Measurements from ENCODE around the gene ABCC4. TPM values are rescaled to one million over a fixed set of nuclear protein-coding genes. Genes with fewer than 3 reads are reported as not detected.
A peak's percentile ranks its signal among the peaks of the same experiment; 100 is the strongest.

Gene ABCC4
- total and polyA plus RNA-seq, 9 of the 15 experiments (the other 6 are each of a cell fraction or from before 2014, with no cell fraction given): 9.4 to 46.1 (median 25.4) TPM

DNA sequence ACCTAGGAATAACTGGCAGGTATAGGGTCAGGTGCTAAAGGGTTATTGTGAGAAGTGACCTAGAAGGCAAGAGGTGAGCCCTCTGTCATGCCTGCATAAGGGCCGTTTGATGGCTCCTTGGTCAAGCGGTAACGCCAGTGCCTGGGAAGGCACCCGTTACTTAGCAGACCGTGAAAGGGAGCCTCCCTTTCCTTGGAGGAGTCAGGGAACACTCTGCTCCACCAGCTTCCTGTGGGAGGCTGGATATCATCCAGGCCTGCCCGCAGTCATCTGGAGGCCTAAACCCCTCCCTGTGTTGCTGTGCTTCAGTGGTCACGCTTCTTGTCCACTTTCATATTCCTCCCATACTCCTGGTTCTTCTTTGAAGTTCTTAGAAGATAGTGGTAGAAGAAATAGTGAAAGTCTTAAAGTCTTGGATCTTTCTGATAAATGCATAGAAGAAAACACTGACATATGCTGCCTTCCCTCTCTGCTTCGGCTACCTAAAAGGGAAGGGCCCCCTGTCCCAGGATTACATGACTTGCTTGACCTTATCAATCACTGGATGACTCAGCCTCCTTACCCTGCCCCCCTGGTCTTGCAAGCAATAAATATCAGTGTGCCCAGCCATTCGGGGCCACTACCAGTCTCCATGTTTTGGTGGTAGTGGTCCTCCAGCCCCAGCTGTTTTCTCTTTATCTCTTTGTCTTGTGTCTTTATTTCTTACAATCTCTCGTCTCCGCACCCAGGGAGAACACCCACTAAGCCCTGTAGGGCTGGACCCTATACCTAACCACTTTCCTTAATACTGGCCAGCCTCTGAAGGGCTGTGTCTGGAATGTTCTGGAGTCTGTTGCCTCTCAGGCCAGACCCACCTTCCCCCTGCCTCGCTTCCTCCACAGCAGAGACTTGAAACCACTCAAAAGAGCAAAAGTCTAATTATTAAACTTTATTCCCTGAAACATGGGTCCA is 16.1 kb upstream of the ABCC4 start (continued):
- TF ChIP-seq YY1 (IDR thresholded peaks at IDR 0.05; ENCODE audit: borderline replicate concordance in 1 of 3, control insufficient read depth in 1 of 3, extremely low read depth in 1 of 3, insufficient read depth in 3 of 3, insufficient read length in 1 of 3, insufficient replicate concordance in 2 of 3, low read depth in 1 of 3, low read length in 2 of 3) (no peak), NFRKB (IDR thresholded peaks at IDR 0.05; ENCODE audit: low read depth) (no peak), E2F3 (CRISPR knock-in tag; IDR thresholded peaks at IDR 0.05) (no peak), CHD7 (IDR thresholded peaks at IDR 0.05; ENCODE audit: low read depth, low read length) (no peak), STAG1 (CRISPR knock-in tag; IDR thresholded peaks at IDR 0.05; ENCODE audit: borderline replicate concordance) (no peak), MYBL2 (IDR thresholded peaks at IDR 0.05; ENCODE audit: low read depth) (no peak), MYBL2 (CRISPR knock-in tag; IDR thresholded peaks at IDR 0.05; ENCODE audit: borderline replicate concordance) (no peak), RBM15 (IDR thresholded peaks at IDR 0.05; ENCODE audit: insufficient read depth, low read length) (no peak)
- TF ChIP-seq, protein P1, sequence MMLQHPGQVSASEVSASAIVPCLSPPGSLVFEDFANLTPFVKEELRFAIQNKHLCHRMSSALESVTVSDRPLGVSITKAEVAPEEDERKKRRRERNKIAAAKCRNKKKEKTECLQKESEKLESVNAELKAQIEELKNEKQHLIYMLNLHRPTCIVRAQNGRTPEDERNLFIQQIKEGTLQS (IDR thresholded peaks at IDR 0.05): peak; percentile 80
- TF ChIP-seq, protein P1 (CRISPR knock-in tag; conservative IDR thresholded peaks at IDR 0.05): no peak
- TF ChIP-seq, protein P2, sequence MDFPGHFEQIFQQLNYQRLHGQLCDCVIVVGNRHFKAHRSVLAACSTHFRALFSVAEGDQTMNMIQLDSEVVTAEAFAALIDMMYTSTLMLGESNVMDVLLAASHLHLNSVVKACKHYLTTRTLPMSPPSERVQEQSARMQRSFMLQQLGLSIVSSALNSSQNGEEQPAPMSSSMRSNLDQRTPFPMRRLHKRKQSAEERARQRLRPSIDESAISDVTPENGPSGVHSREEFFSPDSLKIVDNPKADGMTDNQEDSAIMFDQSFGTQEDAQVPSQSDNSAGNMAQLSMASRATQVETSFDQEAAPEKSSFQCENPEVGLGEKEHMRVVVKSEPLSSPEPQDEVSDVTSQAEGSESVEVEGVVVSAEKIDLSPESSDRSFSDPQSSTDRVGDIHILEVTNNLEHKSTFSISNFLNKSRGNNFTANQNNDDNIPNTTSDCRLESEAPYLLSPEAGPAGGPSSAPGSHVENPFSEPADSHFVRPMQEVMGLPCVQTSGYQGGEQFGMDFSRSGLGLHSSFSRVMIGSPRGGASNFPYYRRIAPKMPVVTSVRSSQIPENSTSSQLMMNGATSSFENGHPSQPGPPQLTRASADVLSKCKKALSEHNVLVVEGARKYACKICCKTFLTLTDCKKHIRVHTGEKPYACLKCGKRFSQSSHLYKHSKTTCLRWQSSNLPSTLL (IDR thresholded peaks at IDR 0.05): no peak

Data from K562 (cell line).